SK-N-DZ (cell line): ENCODE data around the gene TDRD9.

Source experiments
- small RNA-seq, 2 experiments: library from RNA; depleted of rRNA; stranded (forward); fragments of <200 nt; gene quantifications; one replicate each; pipeline ENCODE3, GENCODE V24; 2014

TDRD9 gene

Small RNAs within 50 kb of the gene (small RNA-seq; reads per million reads assigned to genes)
- gene RN7SL634P: 0.03 to 0.04 reads per million in 2 experiments
